Measurements from ENCODE around the gene GSDMA. TPM values are rescaled to one million over a fixed set of nuclear protein-coding genes. Genes with fewer than 3 reads are reported as not detected.

The GSDMA gene
- total and polyA plus RNA-seq, 4 donors = 0.06 to 0.23 (median 0.13) TPM

DNA sequence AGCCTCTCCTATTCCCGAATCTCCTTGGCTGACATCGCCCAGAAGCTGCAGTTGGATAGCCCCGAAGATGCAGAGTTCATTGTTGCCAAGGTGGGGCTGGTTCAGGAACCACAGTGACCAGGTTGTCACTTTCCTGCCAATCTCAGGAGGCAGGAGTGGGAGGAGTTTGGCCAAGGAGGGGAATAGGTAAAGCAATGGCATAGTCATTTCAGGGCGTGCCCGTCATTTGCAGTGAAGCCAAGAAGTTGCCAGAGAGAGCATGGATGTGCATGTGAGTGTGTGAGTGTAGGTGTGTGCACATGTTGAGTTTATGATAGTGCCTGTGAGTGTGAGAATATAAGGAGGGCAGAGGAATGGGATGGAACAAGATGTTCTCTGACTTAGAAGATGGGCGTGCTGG, 32.6 kb downstream of the GSDMA start:
- Histone ChIP-seq H3K9ac (ENCODE audit: low read depth in 1 of 2, low read length in 2 of 2) (no peak overlapping the region), H3K4me1 (ENCODE audit: control insufficient read depth in 4 of 4, insufficient read depth in 4 of 4, low read length in 3 of 4) (peaks cover 0 to 22% (median 13%) of the 10 kb centered on the region in 4 donors), H3K4me3 (ENCODE audit: low read depth in 1 of 3, low read length in 3 of 3) (no peak overlapping the region), H3K36me3 (ENCODE audit: control insufficient read depth in 4 of 4, insufficient read depth in 3 of 4, low read depth in 1 of 4, low read length in 3 of 4) (peaks cover 15 to 59% (median 47%) of the 10 kb centered on the region in 4 donors), H3K27me3 (ENCODE audit: control insufficient read depth in 4 of 4, insufficient read depth in 4 of 4, low read length in 3 of 4) (no peaks in the 10 kb centered on the region), H3K27ac (ENCODE audit: low read depth in 1 of 2, low read length in 2 of 2) (no peak overlapping the region), H3K9me3 (ENCODE audit: control insufficient read depth in 4 of 4, low read length in 3 of 4) (no peaks in the 10 kb centered on the region)
- no peak for DNase-seq (ENCODE audit: low spot score)
- TF ChIP-seq GABPA (IDR thresholded peaks at IDR 0.05 in 1 of 2, conservative IDR thresholded peaks at IDR 0.05 in 1 of 2) (no peak), SP1 (IDR thresholded peaks at IDR 0.05) (no peak), EGR1 (IDR thresholded peaks at IDR 0.05; ENCODE audit: low read depth in 2 of 2) (no peak), HNF4G (IDR thresholded peaks at IDR 0.05) (no peak), FOXA1 (IDR thresholded peaks at IDR 0.05) (no peak), RXRA (IDR thresholded peaks at IDR 0.05) (no peak), RAD21 (IDR thresholded peaks at IDR 0.05) (no peak), FOXA2 (IDR thresholded peaks at IDR 0.05) (no peak), JUND (IDR thresholded peaks at IDR 0.05) (no peak)
- TF ChIP-seq, protein P1, sequence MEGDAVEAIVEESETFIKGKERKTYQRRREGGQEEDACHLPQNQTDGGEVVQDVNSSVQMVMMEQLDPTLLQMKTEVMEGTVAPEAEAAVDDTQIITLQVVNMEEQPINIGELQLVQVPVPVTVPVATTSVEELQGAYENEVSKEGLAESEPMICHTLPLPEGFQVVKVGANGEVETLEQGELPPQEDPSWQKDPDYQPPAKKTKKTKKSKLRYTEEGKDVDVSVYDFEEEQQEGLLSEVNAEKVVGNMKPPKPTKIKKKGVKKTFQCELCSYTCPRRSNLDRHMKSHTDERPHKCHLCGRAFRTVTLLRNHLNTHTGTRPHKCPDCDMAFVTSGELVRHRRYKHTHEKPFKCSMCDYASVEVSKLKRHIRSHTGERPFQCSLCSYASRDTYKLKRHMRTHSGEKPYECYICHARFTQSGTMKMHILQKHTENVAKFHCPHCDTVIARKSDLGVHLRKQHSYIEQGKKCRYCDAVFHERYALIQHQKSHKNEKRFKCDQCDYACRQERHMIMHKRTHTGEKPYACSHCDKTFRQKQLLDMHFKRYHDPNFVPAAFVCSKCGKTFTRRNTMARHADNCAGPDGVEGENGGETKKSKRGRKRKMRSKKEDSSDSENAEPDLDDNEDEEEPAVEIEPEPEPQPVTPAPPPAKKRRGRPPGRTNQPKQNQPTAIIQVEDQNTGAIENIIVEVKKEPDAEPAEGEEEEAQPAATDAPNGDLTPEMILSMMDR (IDR thresholded peaks at IDR 0.05; ENCODE audit: low read depth, low read length, missing input control) = no peak
- TF ChIP-seq, protein P2, sequence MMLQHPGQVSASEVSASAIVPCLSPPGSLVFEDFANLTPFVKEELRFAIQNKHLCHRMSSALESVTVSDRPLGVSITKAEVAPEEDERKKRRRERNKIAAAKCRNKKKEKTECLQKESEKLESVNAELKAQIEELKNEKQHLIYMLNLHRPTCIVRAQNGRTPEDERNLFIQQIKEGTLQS (IDR thresholded peaks at IDR 0.05) = no peak
- WGBS = 94% methylated on average over 6 of the region's 6 CpGs

DNA sequence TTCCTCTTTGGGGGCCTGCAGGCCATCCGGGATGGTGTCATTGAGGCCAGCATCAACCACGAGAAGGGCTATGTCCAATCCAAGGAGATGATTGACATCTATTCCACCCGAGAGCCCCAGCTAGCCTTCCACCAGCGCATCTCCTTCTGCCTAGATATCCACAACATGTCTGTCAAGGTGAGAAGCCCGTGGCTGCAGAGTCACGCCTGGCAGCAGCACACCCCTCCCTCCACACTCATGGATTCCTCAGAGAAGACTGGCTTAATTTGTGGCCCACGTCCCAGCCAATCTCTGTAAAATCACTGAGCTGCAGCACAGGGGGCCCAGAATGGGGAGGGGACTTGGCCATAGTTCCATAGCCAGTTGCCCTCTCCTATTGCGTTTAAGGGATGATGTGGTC, 33.4 kb downstream of the GSDMA start:
- Histone ChIP-seq H3K9ac (ENCODE audit: low read depth in 1 of 2, low read length in 2 of 2) (no peak overlapping the region), H3K9me3 (ENCODE audit: control insufficient read depth in 4 of 4, low read length in 3 of 4) (no peaks in the 10 kb centered on the region), H3K27ac (ENCODE audit: low read depth in 1 of 2, low read length in 2 of 2) (no peak overlapping the region), H3K4me1 (ENCODE audit: control insufficient read depth in 4 of 4, insufficient read depth in 4 of 4, low read length in 3 of 4) (peaks cover 0 to 22% (median 13%) of the 10 kb centered on the region in 4 donors), H3K27me3 (ENCODE audit: control insufficient read depth in 4 of 4, insufficient read depth in 4 of 4, low read length in 3 of 4) (no peaks in the 10 kb centered on the region), H3K4me3 (ENCODE audit: low read depth in 1 of 3, low read length in 3 of 3) (no peak overlapping the region), H3K36me3 (ENCODE audit: control insufficient read depth in 4 of 4, insufficient read depth in 3 of 4, low read depth in 1 of 4, low read length in 3 of 4) (peaks cover 13 to 53% (median 42%) of the 10 kb centered on the region in 4 donors)
- DNase-seq (ENCODE audit: low spot score) = no peak
- TF ChIP-seq EGR1 (IDR thresholded peaks at IDR 0.05; ENCODE audit: low read depth in 2 of 2) (no peak), HNF4A (conservative IDR thresholded peaks at IDR 0.05) (no peak), RXRA (IDR thresholded peaks at IDR 0.05) (no peak), HNF4G (IDR thresholded peaks at IDR 0.05) (no peak)
- TF ChIP-seq, protein P3, sequence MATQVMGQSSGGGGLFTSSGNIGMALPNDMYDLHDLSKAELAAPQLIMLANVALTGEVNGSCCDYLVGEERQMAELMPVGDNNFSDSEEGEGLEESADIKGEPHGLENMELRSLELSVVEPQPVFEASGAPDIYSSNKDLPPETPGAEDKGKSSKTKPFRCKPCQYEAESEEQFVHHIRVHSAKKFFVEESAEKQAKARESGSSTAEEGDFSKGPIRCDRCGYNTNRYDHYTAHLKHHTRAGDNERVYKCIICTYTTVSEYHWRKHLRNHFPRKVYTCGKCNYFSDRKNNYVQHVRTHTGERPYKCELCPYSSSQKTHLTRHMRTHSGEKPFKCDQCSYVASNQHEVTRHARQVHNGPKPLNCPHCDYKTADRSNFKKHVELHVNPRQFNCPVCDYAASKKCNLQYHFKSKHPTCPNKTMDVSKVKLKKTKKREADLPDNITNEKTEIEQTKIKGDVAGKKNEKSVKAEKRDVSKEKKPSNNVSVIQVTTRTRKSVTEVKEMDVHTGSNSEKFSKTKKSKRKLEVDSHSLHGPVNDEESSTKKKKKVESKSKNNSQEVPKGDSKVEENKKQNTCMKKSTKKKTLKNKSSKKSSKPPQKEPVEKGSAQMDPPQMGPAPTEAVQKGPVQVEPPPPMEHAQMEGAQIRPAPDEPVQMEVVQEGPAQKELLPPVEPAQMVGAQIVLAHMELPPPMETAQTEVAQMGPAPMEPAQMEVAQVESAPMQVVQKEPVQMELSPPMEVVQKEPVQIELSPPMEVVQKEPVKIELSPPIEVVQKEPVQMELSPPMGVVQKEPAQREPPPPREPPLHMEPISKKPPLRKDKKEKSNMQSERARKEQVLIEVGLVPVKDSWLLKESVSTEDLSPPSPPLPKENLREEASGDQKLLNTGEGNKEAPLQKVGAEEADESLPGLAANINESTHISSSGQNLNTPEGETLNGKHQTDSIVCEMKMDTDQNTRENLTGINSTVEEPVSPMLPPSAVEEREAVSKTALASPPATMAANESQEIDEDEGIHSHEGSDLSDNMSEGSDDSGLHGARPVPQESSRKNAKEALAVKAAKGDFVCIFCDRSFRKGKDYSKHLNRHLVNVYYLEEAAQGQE (IDR thresholded peaks at IDR 0.05) = no peak
- TF ChIP-seq, protein P2 (IDR thresholded peaks at IDR 0.05) = no peak
- 92% methylated on average over 8 of the region's 8 CpGs for WGBS
